HG02885 (cell line): ENCODE data around the gene LAMP2.

Experiments used
- ATAC-seq: cut with Tn5 transposase; IDR thresholded peaks from one replicate; pipeline ENCODE4 v1.9.1; 2021; ENCODE audit warnings: mild to moderate bottlenecking; ENCODE audit not compliant: unreplicated experiment, poor library complexity

The LAMP2 gene

DNA sequence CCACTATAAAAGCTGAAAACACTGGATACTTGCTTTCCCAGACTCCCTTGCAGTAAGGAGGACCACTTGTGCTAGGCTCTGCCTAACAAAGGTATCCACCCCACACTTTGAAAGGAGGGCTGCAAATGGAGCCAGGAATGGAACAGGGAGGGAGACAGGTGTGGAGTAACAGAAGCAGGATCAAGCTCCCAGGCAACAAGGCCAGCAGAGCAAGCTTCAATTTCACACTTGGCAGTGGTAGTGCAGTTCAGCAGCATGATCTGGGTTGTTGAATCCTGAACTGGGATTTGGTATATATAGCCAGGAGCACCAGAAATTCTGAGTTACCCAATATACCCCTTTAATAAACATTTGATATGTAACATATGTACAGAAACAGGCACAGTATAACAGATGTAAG lies 9.8 kb downstream of the LAMP2 start:
- no peak for ATAC-seq

DNA sequence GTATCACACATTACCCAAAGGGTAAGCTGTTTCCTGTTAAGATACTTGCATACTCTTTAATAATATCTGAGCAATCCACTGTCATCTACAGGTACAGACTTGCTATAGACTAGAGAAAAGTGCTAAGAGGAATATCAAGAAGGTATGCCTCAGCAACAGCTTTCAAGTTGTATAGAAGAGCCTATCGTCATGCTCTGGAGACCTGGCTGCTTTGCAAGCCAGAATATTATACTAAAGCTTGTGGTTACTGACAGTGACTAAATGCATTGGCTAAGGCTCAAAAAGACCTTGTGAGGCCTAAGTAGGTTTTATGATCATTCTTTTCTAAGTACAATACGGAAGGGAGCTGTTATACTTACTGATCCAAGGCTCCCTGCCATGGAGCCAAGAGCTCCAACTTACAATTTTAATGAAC lies 11.3 kb downstream of the LAMP2 start:
- ATAC-seq = peak; percentile 92

DNA sequence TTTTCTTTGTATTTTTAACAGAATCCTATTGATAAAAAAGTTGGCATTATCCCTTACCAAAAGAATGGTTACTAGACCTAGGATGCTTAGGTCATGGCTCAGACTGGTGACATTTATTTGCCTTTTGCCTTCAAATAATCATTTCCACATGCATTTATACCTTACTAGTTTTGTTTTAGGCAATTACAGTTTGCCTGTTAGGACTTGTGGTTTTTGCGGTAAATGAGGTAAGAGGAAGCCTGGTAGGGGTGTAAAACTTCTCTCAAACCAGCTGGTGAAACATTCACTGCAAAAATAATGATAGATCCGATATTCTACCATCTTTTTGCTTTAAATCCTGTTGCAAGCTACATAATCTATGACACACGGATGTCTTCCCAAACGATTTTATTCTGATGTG lies 12.1 kb downstream of the LAMP2 start:
- ATAC-seq = no peak

DNA sequence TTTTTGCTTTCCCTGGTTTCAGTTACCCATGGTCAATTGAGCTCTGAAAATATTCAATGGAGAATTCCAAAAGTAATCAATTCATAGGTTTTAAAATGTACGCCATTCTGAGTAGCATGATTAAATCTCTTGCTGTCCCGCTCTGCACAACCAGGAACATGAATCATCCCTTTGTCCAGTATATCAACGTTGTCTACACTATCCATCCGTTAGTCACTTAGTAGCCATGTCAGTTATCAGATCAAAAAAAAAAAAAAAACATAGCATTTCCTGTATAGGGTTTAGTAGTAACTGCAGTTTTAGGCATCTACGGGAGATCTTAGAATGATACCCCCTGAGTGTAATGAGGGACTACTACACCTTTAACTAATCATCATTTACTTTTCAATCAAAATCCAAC lies 15.1 kb downstream of the LAMP2 start:
- no peak for ATAC-seq

DNA sequence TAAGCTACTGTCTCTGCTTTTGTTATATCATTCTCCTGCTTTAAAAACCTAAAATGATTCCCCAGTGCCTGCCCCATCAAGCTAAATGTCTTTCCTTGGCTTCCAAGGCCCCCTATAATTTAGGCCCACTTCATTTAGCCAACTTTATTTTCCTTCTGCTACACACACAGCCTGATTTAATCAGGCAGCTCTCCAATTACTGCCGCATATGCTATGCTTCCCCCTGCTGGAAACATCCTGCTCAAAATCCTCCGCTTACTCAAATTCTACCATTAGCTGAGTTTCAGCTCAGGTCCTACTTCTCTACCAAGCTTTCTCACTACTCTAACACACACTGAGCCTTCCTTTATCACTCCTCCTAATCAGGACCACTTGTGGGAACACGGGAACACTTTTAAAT lies 17.0 kb downstream of the LAMP2 start:
- ATAC-seq = no peak

DNA sequence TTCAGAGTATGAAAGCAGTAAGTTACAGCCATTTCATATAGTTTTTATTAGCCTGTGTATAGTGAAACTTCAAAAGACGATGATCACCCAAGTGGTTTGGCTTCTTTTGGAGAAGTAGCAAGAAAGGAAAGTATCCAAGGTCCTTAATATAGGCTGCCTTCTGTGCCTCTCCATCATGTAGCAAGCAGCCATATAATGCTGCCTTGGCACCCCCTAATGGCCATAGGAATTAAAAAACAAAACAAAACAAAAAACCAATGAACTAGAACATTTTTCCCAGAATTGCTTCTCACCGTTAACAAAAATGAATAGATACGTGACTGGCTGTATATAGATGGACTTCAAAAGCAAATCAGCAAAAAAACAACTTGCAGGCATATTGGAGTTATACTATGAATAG lies 18.9 kb downstream of the LAMP2 start:
- no peak for ATAC-seq

DNA sequence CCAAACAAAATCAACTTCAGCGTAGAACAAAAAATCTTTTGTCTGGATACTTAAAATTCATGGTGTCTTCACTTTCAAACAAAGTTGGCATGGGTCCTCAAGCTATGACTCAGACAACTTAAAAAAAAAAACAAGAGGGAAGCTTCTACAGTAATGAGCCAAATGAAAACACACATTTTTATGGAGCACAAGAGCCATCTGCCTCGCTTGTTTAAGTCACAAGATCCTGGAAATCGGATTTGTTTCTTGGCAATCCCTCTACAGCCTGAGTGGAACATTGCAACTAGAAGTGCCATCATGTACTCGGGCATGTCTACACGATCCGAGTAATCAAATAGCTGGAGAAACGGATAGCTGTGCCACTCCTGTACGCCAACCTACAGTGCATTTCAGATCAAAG lies 22.6 kb downstream of the LAMP2 start:
- ATAC-seq = no peak

DNA sequence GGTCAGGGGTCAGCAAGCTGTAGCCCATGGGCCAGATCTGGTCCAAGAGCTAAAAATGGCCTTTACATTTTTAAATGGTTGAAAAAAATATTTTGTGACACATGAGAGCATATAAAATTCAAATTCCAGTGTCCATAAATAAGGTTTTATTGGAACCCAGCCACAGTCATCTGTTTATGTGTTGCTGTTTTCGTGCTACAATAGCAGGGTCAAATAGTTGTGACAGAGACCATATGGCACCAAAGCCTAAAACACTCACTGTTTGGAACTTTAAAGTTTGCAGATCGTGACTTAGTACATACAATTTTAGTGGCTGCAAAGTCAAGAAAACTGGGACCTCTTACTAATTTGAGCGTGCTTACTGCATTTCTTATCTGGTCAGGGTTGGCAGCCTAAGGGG lies 29.2 kb downstream of the LAMP2 start:
- no peak for ATAC-seq

DNA sequence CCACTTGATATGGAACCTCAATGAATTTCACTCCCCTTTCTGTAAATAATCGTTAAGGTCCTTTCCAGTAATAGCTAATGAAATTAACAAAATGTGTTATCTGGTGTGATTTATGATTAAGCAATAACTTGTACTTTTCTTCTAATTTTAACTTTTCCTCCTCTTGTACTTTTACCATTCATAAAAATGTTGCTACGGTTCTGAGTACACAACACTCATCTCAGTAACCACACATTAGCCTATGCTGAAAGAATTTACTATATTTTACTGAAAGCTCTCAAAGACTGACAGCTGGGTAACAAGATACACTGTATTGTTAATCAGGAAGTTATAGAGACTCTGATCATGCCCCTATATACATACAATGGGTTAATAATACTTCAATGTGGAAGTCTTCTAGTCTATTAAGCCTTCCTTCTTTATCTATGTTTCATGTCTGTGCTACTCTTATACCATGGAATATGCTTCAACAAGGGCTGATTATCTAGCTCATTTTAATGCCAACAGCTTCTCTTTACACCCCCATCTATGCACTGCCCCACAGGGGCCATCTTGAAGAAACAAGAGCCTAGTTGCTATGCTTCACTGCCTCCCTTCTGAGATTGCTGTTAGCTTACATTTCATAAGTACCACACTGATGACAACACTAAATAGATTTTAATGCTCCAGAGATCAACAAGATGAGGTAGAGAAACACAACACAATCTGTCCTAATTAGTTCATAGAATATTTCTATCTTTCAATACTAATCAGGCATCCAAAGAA lies 39.1 kb downstream of the LAMP2 start:
- peak; percentile 40 for ATAC-seq

DNA sequence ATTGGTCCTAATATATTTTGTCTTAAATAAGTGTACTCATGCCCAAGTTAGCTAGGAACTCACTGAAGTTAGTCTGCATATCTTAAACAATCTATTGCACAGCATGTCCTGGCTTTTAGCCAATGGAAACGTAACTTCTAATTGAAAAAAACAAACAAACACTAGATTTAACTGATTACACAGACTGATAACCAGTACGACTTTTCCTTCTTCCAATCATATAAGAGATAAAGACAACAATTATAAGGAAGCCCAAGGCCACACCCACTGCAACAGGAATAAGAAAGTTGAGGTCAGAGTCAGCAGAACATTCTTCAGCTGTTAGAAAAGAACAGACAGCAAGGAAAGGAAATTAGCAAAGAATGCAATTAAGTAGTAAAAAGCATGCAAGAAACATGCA lies 40.8 kb downstream of the LAMP2 start:
- no peak for ATAC-seq

DNA sequence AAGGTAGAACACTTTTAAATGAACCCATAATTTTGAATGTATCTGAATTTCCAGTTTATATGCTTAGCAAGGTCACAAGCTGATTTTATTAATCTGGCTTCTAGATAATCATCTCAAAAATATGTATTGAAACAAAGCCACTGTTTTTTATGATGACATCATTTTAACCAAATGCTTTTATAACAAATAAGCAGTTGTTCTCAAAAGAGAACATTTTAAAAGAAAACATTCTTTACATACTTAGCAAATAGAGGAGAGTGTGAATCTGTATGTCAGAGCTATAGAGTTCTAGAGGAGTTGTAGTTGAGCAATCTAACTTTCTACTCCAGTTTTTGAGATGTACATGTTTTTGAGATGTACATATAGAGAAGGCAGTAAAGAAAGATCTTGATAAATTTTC lies 42.5 kb downstream of the LAMP2 start:
- no peak for ATAC-seq

DNA sequence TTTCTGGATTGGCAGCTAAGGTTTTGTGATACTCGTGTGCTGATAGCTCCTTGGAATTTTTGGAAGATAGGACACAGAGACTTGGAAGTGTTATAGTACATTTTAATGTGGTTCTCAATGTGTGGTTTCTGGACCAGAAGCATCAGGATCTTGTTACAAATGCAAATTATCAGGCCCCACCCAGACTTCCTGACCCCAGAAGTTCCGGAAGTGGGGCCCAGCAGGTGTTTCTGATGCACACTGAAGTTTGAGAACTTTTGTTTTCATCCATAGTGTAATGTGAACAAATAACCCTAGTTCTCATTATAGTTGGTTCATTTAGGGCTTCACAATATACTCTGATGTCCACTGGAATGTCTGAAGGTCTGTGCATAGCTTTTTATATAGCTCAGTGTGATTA lies 49.6 kb downstream of the LAMP2 start:
- no peak for ATAC-seq

DNA sequence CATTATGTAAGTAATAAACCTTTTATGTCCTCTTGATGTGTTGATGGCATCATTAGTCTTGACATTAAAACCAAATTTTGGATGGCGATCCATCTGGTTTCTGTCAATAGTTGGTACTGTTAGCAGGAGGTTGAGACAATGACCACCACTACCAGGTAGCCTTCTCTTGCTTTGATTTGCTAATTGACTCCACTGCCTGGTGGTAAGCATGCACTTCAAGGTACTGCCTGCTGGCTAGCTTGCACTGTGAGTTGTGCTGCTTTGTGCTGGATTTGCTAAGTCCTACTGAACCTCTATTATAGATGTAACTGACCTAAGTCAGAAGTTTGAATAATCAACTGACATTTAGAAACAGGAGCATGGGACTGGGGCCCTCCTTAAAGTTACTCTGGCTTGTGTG lies 60.9 kb downstream of the LAMP2 start:
- ATAC-seq = no peak

DNA sequence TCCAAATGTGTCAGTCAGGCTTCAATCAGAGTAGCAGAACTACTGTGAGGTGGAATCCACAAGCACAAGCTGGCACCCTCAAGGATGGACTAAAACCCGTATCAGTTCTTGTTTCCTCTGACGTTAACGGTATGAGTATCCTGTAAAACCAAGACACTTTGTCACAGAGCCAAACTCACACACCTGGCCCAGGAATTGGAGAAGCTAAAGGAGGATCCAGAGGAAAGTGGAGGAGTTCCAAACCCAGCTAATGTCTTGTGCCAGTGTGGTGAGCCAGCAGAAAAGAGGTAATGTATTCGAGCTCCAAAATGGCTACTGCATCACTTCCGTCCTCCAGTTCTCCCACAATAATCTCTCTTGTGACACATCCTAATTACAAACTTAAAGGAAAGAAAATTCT lies 62.5 kb downstream of the LAMP2 start:
- no peak for ATAC-seq

DNA sequence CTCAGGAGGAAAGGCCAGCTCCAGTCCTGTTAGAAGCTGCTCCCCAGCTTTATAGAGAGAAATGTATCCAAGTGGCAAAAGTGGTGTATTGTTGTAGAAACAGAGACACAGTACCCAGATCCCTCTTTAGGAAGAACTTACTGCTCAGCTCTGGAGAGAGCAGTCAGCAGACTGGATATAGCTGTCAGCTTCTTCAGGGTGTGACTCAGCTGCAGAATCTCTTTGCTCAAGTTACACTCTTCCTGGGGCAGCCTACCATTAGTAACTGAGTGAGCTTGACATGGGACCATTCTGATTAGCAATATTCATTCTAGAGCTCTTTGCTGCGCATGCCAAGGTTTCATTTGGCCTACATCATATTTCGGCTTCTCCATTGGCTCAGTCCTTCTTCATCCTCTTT lies 66.7 kb downstream of the LAMP2 start:
- no peak for ATAC-seq

DNA sequence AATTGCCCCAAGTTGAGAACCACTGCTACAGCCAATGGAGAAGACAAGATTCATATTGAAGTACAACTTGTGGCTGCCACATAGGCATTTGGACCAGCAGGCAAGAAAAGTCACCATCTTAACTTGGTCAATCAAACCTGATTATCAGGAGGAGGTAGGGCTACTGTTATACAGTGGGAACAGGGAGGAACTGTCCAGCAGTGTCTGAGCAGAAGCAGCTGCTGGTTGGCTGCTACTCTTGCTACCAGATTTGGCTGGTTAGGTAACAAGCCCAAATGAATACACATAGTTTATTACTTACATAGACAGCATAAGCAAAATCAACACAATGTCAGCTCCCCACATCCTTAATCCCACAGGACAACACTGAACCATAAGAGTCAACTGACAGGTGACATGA lies 67.8 kb downstream of the LAMP2 start:
- ATAC-seq = no peak

DNA sequence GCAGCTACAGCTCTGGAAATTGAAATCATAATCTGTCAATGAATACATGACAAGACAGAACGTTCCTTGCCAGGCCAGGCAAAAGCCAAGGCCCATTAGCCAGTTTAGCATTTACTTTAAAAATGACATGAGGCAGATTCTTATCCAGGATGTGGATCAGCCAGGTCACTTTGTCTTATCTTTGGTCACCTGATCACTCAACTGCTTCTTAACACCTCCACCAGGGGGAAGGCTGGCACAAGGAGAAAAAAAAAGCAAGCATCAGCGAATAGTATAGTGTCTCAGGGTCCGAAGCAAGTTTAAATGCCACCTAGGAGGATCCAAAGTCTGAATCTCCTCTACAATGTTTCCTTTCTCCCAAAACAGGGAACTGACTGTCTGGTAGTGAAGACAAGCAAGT lies 88.4 kb downstream of the LAMP2 start:
- ATAC-seq = peak; percentile 56

DNA sequence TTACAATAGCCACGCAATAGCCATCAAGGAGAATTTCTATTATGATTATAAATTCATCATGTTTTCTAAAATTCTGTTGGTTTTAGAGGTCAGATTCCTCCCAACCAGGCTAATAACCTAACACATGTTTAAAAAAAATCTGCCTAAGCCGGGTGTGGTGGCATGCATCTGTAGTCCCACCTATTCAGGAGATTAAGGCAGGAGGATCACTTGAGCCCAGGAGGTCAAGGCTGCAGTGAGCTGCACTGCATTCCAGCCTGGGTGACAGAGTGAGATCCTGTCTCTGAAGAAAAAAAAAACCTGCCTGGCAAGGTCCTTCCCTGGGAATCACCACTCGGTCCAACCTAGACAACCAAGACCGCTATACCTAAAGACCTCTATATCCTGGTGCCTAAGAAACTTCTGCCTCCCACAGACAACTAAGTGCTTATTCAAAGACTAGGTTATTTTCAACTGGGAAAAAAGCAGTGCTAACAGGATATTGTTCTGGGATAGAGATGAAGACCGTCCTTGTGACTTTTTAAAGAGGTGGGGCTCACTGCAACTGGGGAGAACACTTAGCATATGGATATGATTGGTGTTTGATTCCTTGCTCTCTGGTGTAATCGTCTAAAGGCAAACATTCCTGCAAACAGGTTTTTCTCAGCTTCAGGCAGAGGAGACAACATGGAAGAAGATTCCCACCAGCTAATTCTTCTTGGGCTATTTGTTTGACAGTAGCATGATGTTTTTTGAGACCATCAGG lies 89.0 kb downstream of the LAMP2 start:
- no peak for ATAC-seq

DNA sequence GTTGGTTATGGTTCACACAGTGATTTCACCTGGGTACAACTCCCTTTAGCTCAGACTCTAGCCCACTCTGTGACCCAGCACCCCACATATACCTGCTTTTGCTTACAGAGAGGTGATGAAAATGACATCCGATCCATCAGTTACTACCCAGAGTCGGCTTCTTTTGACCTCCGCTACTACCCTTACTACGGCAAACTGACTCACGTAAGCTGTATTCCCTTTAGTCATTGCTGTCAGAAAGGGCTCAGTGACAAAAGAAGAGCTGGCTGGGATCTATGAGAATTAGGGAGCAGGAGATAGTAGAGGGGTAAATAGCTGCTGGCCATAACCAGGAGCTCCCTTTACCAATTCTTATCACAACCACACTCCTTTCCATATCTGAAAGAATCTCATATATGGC lies 90.5 kb downstream of the LAMP2 start:
- ATAC-seq = no peak
